Fibroblast of lung (primary cell): ENCODE data around the gene DPP10. TPM values are rescaled to one million over a fixed set of nuclear protein-coding genes. Genes with fewer than 3 reads are reported as not detected.

Experiments
- DNase-seq, 2 donors: peaks; one replicate each; pipeline versions ENCODE4 v3.0.0 to v3.0.0-alpha.2; 2010; ENCODE audit warnings: low read depth in 2 of 2
- H2AFZ ChIP-seq: 2 replicates; pipeline ENCODE4 v1.5.1; 2012; ENCODE audit warnings: low read length, control low read depth, inconsistent platforms
- H3K27ac ChIP-seq: 2 replicates; pipeline ENCODE4 v1.5.1; 2011; ENCODE audit warnings: low read length, control low read depth; ENCODE audit not compliant: insufficient read depth
- H3K27me3 ChIP-seq: 2 replicates; pipeline ENCODE4 v1.5.1; 2011; ENCODE audit warnings: mild to moderate bottlenecking, low read length; ENCODE audit not compliant: control insufficient read depth, insufficient read depth
- H3K36me3 ChIP-seq: 2 replicates; pipeline ENCODE4 v1.5.1; 2011; ENCODE audit warnings: low read length; ENCODE audit not compliant: control insufficient read depth, insufficient read depth
- H3K4me1 ChIP-seq: 2 replicates; pipeline ENCODE4 v1.5.1; 2011; ENCODE audit warnings: low read length; ENCODE audit not compliant: control insufficient read depth, insufficient read depth; ENCODE audit errors: extremely low read depth
- H3K4me2 ChIP-seq: 2 replicates; pipeline ENCODE4 v1.5.1; 2011; ENCODE audit warnings: low read length, control low read depth; ENCODE audit not compliant: insufficient read depth; ENCODE audit errors: extremely low read depth
- H3K4me3 ChIP-seq, 4 experiments: fragments of 200-600 bp in 1 of 4; sonication (generic) in 1 of 4; replicated peaks in 1 of 4; 2 replicates each; pipeline ENCODE4 v1.5.1; 2011 to 2016; ENCODE audit warnings: low read length in 4 of 4, low read depth in 3 of 4, mild to moderate bottlenecking in 3 of 4, control low read depth in 2 of 4, inconsistent platforms in 1 of 4, mixed read lengths in 1 of 4; ENCODE audit not compliant: insufficient read depth in 1 of 4; ENCODE audit errors: control extremely low read depth in 1 of 4
- H3K79me2 ChIP-seq: 2 replicates; pipeline ENCODE4 v1.5.1; 2012; ENCODE audit warnings: mild to moderate bottlenecking, low read length, inconsistent platforms; ENCODE audit not compliant: control insufficient read depth, insufficient read depth
- H3K9ac ChIP-seq: 2 replicates; pipeline ENCODE4 v1.5.1; 2011; ENCODE audit warnings: mild to moderate bottlenecking, low read length, control low read depth; ENCODE audit not compliant: insufficient read depth
- H3K9me3 ChIP-seq: 2 replicates; pipeline ENCODE4 v1.5.1; 2012; ENCODE audit warnings: low read depth, low read length; ENCODE audit not compliant: control insufficient read depth, insufficient read depth
- H4K20me1 ChIP-seq: 2 replicates; pipeline ENCODE4 v1.5.1; 2011; ENCODE audit warnings: low read length; ENCODE audit not compliant: control insufficient read depth, insufficient read depth; ENCODE audit errors: extremely low read depth
- CTCF ChIP-seq, 2 donors: IDR thresholded peaks in 1 of 2; conservative IDR thresholded peaks in 1 of 2; 1 replicate in 1 of 2; 2 replicates in 1 of 2; pipeline ENCODE4 v1.5.1; 2011 to 2012; ENCODE audit warnings: low read length in 2 of 2, control low read depth in 1 of 2, inconsistent platforms in 1 of 2, low read depth in 1 of 2, mild to moderate bottlenecking in 1 of 2
- EZH2 ChIP-seq: IDR thresholded peaks from 2 replicates; pipeline ENCODE4 v1.5.1; 2012; ENCODE audit warnings: low read length, control low read depth, mild to moderate bottlenecking; ENCODE audit errors: missing control alignments
- polyA plus RNA-seq, 2 donors: library from polyadenylated mRNA; depleted of rRNA in 1 of 2; stranded (reverse) in 1 of 2; unstranded in 1 of 2; fragments of >200 nt; gene quantifications; 2 replicates each; pipeline ENCODE4 v1.2.1, GENCODE V29; 2011 to 2012; ENCODE audit warnings: missing spikeins in 1 of 2
- total RNA-seq: library from RNA; depleted of rRNA; stranded (reverse); fragments of >200 nt; gene quantifications from 2 replicates; pipeline ENCODE4 v1.2.1, GENCODE V29; 2014

The DPP10 gene
- total and polyA plus RNA-seq, 2 donors (not counting 1 experiment from before 2014, with no cell fraction given) = not detected

GRCh38 chr2:115359550-115359949 is 917.1 kb downstream of the DPP10 start:
- Histone ChIP-seq H2AFZ (no peak overlapping the region), H3K9me3 (no peaks in the 10 kb centered on the region), H4K20me1 (no peaks in the 10 kb centered on the region), H3K4me2 (no peak overlapping the region), H3K27me3 (no peaks in the 10 kb centered on the region), H3K4me3 (no peak overlapping the region), H3K36me3 (no peaks in the 10 kb centered on the region), H3K79me2 (no peaks in the 10 kb centered on the region), H3K9ac (no peak overlapping the region), H3K4me1 (no peaks in the 10 kb centered on the region), H3K27ac (no peak overlapping the region)
- TF ChIP-seq EZH2 (no peak), CTCF (conservative IDR thresholded peaks at IDR 0.05 in 1 of 2, IDR thresholded peaks at IDR 0.05 in 1 of 2; ENCODE audit: low read depth in 1 of 2, low read length in 2 of 2) (no peak)
- DNase-seq = no peak

- H4K20me1 ChIP-seq = no peaks in the 10 kb centered on the region
- TF ChIP-seq EZH2 (no peak), CTCF (conservative IDR thresholded peaks at IDR 0.05 in 1 of 2, IDR thresholded peaks at IDR 0.05 in 1 of 2; ENCODE audit: low read depth in 1 of 2, low read length in 2 of 2) (no peak)
- no peak overlapping the region for H3K4me2 ChIP-seq
These were observed 921.7 kb downstream of the DPP10 start for GRCh38 chr2:115364093-115364492.

GRCh38 chr2:115369400-115369799 is 927.0 kb downstream of the DPP10 start:
- no peaks in the 10 kb centered on the region for H3K79me2 ChIP-seq
- no peak overlapping the region for H3K27ac ChIP-seq
- no peak overlapping the region for H3K9ac ChIP-seq
- H3K9me3 ChIP-seq = no peaks in the 10 kb centered on the region
- no peak for TF ChIP-seq CTCF (conservative IDR thresholded peaks at IDR 0.05 in 1 of 2, IDR thresholded peaks at IDR 0.05 in 1 of 2; ENCODE audit: low read depth in 1 of 2, low read length in 2 of 2)
- TF ChIP-seq EZH2 = no peak
- H3K4me1 ChIP-seq = no peaks in the 10 kb centered on the region
- DNase-seq = no peak
- H2AFZ ChIP-seq = no peak overlapping the region
- no peak overlapping the region for H3K4me2 ChIP-seq
- no peaks in the 10 kb centered on the region for H3K27me3 ChIP-seq
- no peaks in the 10 kb centered on the region for H3K36me3 ChIP-seq
- H3K4me3 ChIP-seq = no peak overlapping the region
- H4K20me1 ChIP-seq = no peaks in the 10 kb centered on the region

More at GRCh38 chr2:115364093-115364492, 921.7 kb downstream of the DPP10 start:
- H3K79me2 ChIP-seq = no peaks in the 10 kb centered on the region
- H3K27me3 ChIP-seq = no peaks in the 10 kb centered on the region
- H3K4me1 ChIP-seq = no peaks in the 10 kb centered on the region
- no peaks in the 10 kb centered on the region for H3K9me3 ChIP-seq
- peak in 1 of 2 donors; percentile 0 for DNase-seq
- H2AFZ ChIP-seq = no peak overlapping the region
- H3K36me3 ChIP-seq = no peaks in the 10 kb centered on the region
- H3K27ac ChIP-seq = no peak overlapping the region
- H3K9ac ChIP-seq = no peak overlapping the region
- no peak overlapping the region for H3K4me3 ChIP-seq
